Lung microvascular endothelial cell (primary cell): ENCODE measurements around the gene CDH20. TPM values are rescaled to one million over a fixed set of nuclear protein-coding genes. Genes with fewer than 3 reads are reported as not detected.

Source experiments
- DNase-seq, 2 donors: peaks; one replicate each; pipeline versions ENCODE4 v3.0.0 to v3.0.0-alpha.2; 2010; ENCODE audit warnings: low read depth in 2 of 2
- total RNA-seq: library from RNA; depleted of rRNA; stranded (reverse); fragments of >200 nt; gene quantifications from 2 replicates; pipeline ENCODE4 v1.2.1, GENCODE V29; 2014

The CDH20 gene
- total RNA-seq, 1 donor from 2014 or later = under 0.01 TPM

DNA sequence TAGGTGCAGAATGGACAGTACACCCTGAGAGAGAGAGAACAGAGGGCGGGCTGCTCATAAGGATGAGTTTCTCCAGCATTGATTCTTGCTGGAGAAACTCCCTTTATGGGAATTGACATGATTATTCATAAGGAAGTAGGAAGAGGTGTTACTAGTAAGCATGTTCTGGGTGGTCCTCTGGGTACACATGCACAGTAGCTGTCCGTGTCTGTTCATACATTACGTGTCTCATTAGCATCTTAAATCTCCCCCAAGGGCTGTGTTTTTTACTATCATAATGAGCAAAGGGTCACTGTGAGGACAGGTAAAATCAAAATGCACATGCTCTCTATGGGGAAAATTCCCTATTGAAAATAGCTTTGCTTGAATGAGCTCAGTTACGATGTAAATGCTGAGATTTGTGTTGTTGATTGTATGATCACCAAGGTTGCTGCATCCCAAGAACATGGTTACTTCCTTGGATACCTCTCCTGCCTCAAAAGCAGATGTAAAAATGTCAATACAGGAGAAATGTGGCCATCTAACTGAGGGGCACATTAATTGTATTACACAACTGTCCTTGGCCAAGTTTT, 238.9 kb downstream of the CDH20 start:
- no peak for DNase-seq

DNA sequence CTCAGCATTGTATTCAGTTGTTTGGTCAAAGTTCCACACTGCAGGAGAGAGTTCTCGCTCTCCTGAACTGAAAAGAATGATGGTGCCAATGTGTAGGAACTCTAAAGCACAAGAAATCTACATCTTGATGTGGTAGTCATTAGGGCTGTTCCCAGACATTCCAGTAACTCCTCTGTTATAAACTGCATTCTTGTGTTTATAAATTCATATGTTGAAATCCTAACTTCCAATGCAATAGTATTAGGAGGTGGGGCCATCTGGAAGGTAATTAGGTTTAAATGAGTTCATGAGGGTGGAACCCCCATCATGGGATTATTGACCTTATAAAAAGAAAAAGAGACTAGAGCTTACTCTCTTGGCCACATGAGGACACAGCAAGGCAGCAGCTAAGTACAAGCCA, 239.6 kb downstream of the CDH20 start:
- no peak for DNase-seq

DNA sequence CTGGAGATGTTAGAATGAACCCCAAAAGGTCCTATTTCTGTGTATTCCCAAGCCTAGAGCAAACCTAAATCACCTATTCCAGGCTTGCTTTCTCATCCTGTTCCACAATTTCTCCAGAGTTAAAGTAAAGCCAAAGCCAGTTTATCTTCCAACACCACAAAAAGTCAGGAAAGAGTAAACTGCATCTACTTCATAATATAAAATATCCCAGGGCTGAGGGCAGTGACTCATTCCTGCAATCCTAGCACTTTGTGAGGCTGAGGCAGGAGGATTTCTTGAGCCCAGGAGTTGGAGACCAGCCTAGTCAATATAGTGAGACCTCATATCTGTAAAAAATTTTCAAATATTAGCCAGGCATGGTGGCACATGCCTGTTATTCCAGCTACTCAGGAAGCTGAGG, 241.4 kb downstream of the CDH20 start:
- DNase-seq = no peak

DNA sequence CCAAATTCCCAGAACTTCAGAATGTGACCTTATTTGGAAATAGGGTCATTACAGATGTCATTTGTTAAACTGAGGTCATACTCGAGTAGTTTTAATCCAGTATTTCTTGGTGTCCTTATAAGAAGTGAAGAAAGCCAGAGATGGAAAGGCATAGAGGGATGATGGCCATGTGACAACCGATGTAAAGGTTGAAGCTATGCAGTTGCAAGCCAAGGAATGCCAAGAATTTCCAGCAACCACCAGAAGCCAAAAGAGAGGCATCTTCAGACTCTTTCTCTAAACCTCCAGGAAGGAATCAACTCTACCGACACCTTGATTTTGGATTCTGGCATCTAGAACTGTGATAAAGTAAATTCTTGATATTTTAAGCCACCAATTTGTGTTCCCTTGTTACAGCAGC, 242.2 kb downstream of the CDH20 start:
- no peak for DNase-seq

DNA sequence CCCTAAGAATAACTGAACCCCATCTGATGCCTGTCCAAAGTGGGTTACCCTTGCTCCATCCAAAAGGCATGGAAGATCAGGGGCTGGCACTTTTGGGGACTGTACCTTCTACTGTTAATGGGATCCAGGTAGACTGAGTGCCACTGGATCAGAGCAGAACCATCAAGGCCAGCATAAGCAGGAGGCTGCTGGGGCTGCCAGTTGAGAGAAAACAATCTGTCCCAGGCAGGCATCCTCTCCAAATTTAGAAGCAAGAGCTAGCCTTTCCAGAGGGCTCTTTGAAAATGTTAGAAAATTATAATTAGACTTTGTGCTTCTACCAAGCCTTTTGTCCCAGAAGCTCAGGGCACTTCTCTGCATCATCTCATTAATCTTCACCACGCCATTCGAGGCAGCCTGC, 245.6 kb downstream of the CDH20 start:
- DNase-seq = no peak

DNA sequence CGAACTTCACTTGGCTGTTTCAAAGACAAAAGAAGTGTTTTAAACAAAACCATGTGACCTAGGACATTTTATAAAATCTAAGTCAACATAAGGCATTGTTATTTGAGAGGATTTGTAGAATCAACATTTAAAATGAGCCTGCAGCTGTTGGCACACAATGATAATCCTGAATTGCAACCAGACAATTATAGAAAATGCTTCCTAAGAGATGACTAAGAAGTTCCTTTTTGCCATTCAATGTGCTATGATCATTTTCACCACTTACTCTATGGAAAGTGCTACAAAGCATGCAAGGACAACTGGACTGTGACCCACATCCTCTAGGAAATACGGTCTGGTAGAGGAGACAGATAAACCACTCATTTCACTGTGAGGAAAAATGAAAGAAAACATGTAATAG, 246.4 kb downstream of the CDH20 start:
- peak; percentile 53 to 86 for DNase-seq

DNA sequence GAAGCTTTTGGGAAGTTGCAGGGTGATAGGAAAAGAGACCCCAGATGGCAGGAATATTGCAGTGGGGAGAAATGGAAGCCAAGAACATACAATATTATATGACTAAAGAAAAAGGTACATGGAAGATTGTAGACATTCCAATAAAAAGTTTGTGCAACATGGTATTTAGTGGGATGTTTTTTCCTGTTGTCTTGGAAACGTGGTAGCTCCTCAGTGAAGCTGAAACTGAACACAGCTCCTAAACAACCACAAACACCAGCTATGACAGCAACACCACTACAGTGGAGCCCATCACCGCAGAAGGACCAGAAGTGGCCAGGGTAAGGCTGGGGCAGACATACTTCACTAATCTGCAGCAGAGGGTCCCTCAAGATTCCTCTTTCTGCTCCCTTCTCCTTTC, 246.8 kb downstream of the CDH20 start:
- DNase-seq = peak; percentile 27 to 47

DNA sequence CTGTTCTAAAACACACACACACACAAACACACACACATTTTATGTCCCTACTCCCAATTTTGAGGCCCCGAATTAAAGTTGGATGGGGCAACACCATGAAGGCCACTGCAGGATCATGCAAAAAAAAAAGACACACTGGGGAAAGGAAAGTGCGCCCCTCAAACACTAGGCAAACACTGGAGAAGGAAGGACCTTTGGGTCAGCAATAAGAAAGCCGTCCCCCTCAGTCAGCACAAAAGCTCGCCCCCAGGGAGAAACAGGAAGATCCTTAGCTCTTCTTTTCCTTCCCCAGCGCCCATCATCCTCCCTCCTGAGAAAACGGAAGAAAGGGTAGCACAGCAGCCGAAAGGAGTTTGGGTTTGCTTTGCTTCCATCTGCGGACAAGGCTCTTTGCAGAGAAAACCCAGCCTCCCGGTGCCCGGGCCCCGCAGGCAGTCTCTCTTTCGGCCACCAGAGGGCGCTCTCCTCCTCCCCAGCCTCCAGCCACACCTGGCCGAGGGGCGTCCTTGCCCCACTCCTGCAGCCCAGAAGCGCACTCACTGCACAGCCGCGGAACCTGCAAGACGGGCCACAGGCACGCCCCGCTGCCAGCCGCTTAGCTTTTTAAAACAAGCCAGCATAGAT, 248.5 kb downstream of the CDH20 start:
- peak; percentile 61 to 83 for DNase-seq

DNA sequence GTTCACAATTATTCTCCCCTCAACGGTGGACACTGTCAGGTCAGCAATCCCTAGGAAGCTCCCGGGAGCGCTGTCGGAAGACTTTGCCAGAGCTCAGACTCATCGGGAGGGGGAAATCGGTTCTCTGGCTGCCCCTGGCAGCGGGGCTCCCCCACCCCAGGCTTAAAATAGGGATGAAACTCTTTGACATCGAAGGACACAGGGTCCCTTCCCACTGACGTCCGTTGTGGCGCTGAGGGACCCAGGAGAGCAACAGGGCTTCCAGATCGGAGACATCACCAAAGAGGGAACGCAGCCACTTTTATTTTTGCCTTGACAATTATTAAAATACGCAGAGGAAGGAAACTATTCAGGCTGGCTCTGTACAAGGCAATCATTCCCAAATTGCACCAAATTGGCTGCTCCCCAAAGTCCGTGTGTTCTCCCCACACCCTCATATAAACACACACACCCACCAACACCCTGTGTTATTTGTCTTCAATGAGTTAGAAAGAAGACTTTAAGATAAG, 249.0 kb downstream of the CDH20 start:
- peak in 1 of 2 donors; percentile 18 for DNase-seq

DNA sequence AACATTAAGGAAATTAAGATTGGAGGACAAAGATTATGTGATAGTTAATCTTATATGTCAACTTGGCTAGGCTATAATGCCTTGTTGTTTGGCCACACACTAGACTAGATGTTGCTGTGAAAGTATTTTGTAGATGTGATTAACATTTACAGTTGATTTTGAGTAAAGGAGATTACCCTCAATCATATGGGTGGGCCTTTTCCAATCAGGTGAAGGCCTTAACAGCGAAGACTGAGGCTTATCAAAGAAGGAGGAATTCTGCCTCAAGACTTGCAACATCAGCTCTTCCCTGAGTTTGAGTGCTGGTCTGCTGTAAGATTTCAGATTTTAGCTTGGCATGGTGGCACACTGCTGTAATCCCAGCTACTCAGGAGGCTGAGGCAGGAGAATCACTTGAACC, 250.3 kb downstream of the CDH20 start:
- DNase-seq = no peak

DNA sequence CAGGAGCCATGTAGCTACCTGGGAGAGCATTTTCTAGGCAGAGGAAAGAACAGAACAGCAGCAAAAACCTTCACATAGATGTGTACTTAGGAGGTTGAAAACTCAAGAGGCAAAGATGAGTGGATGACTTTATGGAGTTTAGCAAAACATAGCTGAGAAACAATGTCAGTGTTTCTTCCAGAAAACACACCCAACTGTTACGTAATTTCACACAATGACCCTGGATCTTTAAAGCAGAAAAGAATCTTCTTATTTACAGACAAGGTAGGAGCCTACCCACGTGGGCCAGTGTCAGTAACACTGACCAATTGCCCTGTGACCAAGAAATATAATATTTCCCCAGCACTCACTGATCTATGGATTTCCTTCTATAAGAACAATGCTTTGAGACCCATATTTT, 254.6 kb downstream of the CDH20 start:
- DNase-seq = no peak

DNA sequence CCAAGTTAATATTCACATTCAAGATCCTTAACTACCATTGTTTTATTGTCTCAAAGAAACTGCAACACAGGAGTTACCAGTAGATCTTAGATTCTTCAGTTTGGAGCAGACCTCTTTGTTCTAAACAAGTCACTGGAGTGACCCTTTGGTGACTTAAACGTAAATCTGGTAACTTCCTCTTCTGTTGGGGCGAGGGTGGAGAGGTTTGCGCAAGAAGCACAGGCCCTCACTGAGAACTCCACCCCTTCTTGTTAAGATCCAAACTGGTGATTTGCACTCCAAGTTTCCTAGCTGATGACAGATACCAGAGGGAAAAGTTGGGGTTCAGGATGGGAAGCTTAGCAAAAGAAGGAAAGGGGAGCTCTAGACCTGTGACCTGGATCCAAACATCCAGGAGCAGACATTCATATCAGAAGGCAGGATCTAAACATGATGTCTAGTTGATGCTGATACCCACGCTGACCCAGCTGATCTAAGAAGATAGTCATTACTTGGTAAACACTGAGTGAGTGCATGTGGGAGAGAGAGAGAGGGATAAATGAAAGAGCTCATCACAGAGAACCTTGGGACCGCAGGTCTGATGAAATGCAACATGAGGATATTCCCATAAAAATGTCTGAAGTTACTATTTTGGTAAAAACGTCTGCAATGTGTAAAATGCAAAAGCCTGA, 256.0 kb downstream of the CDH20 start:
- peak in 1 of 2 donors; percentile 20 for DNase-seq

DNA sequence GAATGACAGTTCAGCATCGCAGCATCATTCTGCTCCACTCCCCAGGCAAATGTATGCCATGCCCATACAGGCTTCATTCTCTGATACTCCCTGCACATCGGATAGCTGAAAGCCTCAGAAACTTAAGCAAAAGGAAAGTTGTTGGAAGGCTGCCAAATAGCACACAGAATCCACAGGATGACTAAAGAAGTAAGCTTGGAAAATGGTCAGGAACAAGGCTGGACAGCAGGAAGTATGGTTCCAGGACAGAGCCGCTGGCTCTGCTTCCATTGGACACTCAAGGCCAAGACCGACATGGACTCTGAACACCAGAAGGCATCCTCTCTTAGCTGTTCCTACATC, 256.5 kb downstream of the CDH20 start:
- peak in 1 of 2 donors; percentile 86 for DNase-seq

DNA sequence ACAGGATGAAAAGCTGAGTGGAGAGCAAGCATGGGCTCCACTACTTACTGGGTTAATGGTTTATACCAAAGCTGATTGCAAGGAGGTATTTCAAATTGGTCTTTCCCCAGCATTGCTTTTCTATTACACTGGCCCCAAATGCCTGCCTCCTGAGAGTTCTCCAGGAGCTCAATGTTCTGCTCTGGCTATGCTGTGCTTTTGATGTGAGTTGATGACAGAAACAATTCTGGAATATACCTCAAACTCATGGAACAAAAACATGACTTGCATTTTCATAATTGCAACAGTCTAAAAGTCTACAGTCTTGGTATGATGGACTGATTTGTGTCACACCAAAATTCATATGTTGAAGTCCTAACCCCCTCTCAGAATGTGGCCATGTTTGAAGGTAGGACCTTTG, 258.0 kb downstream of the CDH20 start:
- no peak for DNase-seq

DNA sequence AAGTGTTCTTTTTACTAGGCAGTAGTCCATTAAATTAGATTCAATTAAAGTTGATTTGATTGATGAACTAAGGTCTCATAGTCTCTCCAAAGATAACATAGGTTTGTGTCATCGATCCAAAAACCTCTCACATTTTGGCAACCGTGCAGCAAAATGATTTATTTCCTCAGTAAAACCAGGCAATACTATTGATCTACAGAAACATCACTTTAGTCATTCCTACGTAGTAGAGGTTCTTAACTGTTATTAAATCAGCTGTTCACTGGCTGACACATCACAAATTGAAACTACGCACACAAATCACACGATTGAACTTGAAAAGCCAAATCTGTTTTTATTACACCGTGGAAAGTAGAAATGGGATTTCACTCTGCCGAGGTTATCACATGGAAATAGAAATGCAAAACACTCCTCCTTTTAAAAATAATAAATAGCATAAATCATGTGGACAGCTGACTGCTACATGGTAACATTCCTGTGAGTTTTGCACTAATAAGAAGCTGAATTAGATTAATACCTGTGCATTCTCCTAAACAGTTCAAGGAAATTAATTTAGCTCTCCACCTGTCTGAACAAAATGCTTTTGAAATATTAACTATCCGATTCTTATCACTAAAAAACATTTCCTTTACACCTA, 262.5 kb downstream of the CDH20 start:
- peak; percentile 31 to 54 for DNase-seq

DNA sequence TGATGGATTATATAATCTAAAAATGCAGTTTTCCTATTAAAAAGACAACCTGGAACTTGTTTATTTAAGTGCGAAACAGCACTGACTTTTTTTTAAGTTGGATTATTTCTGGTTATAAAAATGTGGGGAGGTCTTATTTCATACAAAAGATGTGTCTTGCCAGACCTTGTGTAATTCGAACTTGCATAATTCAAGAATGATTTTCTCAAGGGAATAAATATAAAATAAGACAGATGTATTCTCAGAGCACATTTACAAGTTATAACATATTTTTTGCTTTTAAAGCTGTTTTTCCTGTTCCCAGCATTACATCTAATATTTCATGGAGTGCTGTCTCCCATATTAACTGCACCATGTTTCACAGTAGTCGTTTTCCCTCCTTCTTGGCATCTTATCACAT, 263.1 kb downstream of the CDH20 start:
- no peak for DNase-seq

DNA sequence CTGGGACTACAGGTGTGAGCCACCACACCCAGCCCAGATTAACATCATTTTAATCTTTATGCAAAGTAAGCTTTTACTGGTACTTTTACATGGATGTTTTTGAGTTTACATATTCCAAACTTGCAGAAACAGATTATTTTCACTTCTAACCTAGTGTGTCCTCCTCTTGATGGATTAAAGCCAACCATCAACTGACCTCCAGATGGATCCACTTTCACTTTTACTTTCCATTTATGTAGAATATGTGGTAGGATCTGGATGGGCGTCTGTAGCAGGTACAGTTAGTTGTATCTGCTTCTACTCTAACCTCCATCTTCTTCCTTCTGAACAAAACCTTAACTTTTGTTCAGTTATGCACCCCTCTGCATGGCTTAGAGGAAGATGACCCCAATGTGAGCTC, 264.1 kb downstream of the CDH20 start:
- peak; percentile 28 to 56 for DNase-seq

DNA sequence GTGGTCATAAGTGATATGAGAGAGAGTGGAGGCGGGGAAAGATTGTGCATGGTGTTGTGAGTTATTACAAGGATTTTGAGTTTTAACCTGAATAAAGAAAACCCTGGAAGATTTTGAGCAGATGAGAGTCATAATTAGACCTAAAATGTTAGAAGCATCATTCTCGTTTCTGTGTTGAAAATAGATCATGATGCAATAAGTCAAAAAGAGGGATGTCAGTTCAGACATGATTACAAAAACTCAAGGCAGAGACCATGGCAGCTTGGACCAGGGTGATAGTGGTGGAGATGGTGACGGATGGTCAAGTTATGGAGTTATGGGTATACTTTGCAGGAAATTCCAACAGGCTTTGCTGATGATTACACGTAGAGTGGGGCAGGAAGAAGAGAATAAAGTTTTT, 267.2 kb downstream of the CDH20 start:
- DNase-seq = no peak

DNA sequence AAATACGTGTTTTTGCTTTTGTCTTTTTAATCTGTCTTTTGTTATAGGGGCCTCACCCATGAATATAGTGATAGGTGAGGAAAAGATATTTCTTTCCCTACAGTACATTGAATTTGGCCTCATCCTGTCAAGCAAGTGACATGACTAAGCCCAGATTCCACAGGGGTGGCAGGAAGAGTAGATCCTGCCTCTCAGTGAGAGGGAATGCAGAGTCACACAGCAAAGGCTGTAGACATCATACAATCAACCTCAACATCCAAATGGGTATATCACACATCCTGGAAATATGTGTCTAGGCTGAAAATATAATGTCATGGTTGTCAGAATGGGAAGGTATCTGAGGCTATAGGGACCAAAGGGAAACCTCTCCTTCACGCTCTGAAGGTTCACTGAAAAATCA, 269.6 kb downstream of the CDH20 start:
- DNase-seq = peak; percentile 51 to 60
